TTC549 (cell line): ENCODE data around the gene ATP8B2.
A peak's percentile ranks its signal among the peaks of the same experiment; 100 is the strongest.
"Not testable (repeated sequence)": the region's sequence is repeated elsewhere in the genome, so short reads cannot be mapped to it uniquely, and the experiment has no call there.

ENCODE experiments used
- FAIRE-seq: peaks from 2 replicates; lab custom pipeline; 2012; peaks lifted over from hg19 to GRCh38; lab: Jason Lieb, UNC

The ATP8B2 gene

GRCh38 chr1:154325583-154326545, 539 bp downstream of the ATP8B2 start:
- FAIRE-seq: peak; percentile 71

- no peak for FAIRE-seq
Measured at GRCh38 chr1:154326546-154327465, 1.5 kb downstream of the ATP8B2 start.

GRCh38 chr1:154327466-154328317, 2.4 kb downstream of the ATP8B2 start:
- FAIRE-seq: no peak

- no peak for FAIRE-seq
Measured at GRCh38 chr1:154328318-154329151, 3.2 kb downstream of the ATP8B2 start.

- FAIRE-seq: no peak
Measured at GRCh38 chr1:154329152-154329521, 3.8 kb downstream of the ATP8B2 start.

GRCh38 chr1:154329551-154330131, 4.3 kb downstream of the ATP8B2 start:
- FAIRE-seq: no peak

GRCh38 chr1:154330669-154331068, 5.3 kb downstream of the ATP8B2 start:
- FAIRE-seq: no peak

GRCh38 chr1:154334079-154335024, 9.0 kb downstream of the ATP8B2 start:
- FAIRE-seq: no peak

- peak; percentile 92 for FAIRE-seq
Measured at GRCh38 chr1:154335025-154335714, 9.8 kb downstream of the ATP8B2 start.

GRCh38 chr1:154337253-154337894, 12.0 kb downstream of the ATP8B2 start:
- FAIRE-seq: no peak

GRCh38 chr1:154338875-154339274, 13.6 kb downstream of the ATP8B2 start:
- no peak for FAIRE-seq

GRCh38 chr1:154341366-154341765, 16.0 kb downstream of the ATP8B2 start:
- FAIRE-seq: not testable (repeated sequence)

- FAIRE-seq: no peak
Measured at GRCh38 chr1:154342132-154342531, 16.8 kb downstream of the ATP8B2 start.

GRCh38 chr1:154342836-154343472, 17.6 kb downstream of the ATP8B2 start:
- FAIRE-seq: no peak

GRCh38 chr1:154344977-154345837, 19.9 kb downstream of the ATP8B2 start:
- FAIRE-seq: peak; percentile 86

- no peak for FAIRE-seq
Measured at GRCh38 chr1:154346276-154346917, 21.1 kb downstream of the ATP8B2 start.
